Panc1 (cell line): ENCODE data around the gene AMOTL1.

Source experiments
- CTCF ChIP-seq: fragments of 450-650 bp; IDR thresholded peaks from 2 replicates; pipeline ENCODE4 v1.5.1; 2017; ENCODE audit warnings: mild to moderate bottlenecking
- POLR2AphosphoS5 ChIP-seq: IDR thresholded peaks from 2 replicates; pipeline ENCODE4 v1.6.1; 2012; ENCODE audit warnings: mild to moderate bottlenecking, low read depth, low read length, moderate library complexity
- REST ChIP-seq, 2 experiments: IDR thresholded peaks; 2 replicates each; pipeline ENCODE4 v1.6.1; 2011 to 2012; ENCODE audit warnings: low read depth in 2 of 2, control low read depth in 1 of 2, low read length in 1 of 2, mild to moderate bottlenecking in 1 of 2, moderate library complexity in 1 of 2; ENCODE audit not compliant: insufficient read depth in 1 of 2
- SIN3A ChIP-seq: IDR thresholded peaks from 2 replicates; pipeline ENCODE4 v1.6.1; 2012; ENCODE audit warnings: low read depth, mild to moderate bottlenecking, low read length, moderate library complexity, borderline replicate concordance; ENCODE audit not compliant: insufficient read depth
- TCF7L2 ChIP-seq: IDR thresholded peaks from 2 replicates; pipeline ENCODE4 v1.6.1; 2011; ENCODE audit warnings: mild to moderate bottlenecking, low read depth, low read length, inconsistent platforms

GRCh38 chr11:94725097-94725496 lies 43.1 kb upstream of the AMOTL1 start:
- TF ChIP-seq CTCF (no peak), POLR2AphosphoS5 (no peak), REST (IDR thresholded peaks at IDR 0.05; ENCODE audit: insufficient read depth in 1 of 2, low read depth in 2 of 2, low read length in 1 of 2) (no peak), SIN3A (no peak), TCF7L2 (no peak)
